ENCODE data around the gene RAPGEF4. TPM values are rescaled to one million over a fixed set of nuclear protein-coding genes. Genes with fewer than 3 reads are reported as not detected.

Gene RAPGEF4
- total RNA-seq, 1 experiment from 2014 or later, result 0.59 TPM

DNA sequence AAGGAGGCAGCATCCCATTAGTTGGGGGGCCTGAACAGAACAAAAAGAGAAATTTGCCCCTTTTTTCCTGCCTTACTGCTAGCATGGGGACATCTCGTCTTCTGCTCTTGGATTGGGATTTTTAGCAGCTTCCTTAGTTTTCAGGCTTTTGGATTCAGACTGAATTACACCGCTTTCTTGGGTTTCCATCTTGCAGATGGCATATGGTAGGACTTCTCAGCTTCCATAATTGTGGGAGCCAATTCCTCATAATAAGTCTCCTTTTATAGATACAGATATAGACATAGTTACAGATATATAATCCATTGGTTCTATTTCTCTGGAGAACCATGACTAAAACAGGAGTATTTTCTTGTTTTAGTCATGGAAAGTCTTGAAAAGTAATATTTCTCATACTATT is 5.2 kb upstream of the RAPGEF4 start:
- ATAC-seq (no peak), DNase-seq (ENCODE audit: low read depth, low spot score) (no peak)
- H3K9me3 ChIP-seq (ENCODE audit: control insufficient read depth in 1 of 2, insufficient read depth in 1 of 2, low read depth in 1 of 2, low read length in 2 of 2), result no peaks in the 10 kb centered on the region
- ChIA-PET CTCF (interaction anchor here (0.6 kb wide), 1 partner anchor 269 kb away, joined by 3 read pairs; no protein-coding TSS in a partner anchor), RAD21 (ENCODE audit: low non-redundant PET in 1 of 2, low total read pairs in 2 of 2, uncharacterized antibody in 2 of 2, unreplicated experiment in 2 of 2) (no interaction called here), POLR2A (no interaction called here)
- BruUV-seq (replicated peaks), result no TSS peak
- no peak for TF ChIP-seq ZFX (IDR thresholded peaks at IDR 0.05)
- no peak for TF ChIP-seq FOSL1 (IDR thresholded peaks at IDR 0.05; ENCODE audit: low read depth)
- TF ChIP-seq ELF1 (IDR thresholded peaks at IDR 0.05; ENCODE audit: borderline replicate concordance, low read depth), result no peak
- TF ChIP-seq EZH2phosphoT487 (IDR thresholded peaks at IDR 0.05; ENCODE audit: borderline replicate concordance), result no peak
- no peak for TF ChIP-seq ZNF274 (IDR thresholded peaks at IDR 0.05; ENCODE audit: low read depth, low read length)
- no peak for TF ChIP-seq YY1 (IDR thresholded peaks at IDR 0.05; ENCODE audit: extremely low read depth, insufficient replicate concordance, low read depth, low read length)
- TF ChIP-seq SP1 (IDR thresholded peaks at IDR 0.05; ENCODE audit: low read depth), result no peak
- no peak for TF ChIP-seq ATF3 (IDR thresholded peaks at IDR 0.05)
- TF ChIP-seq EGR1 (IDR thresholded peaks at IDR 0.05; ENCODE audit: low read depth), result no peak
- TF ChIP-seq ZBTB33 (IDR thresholded peaks at IDR 0.05; ENCODE audit: extremely low read depth, insufficient replicate concordance, low read length), result no peak
- no peak for TF ChIP-seq SIN3A (IDR thresholded peaks at IDR 0.05; ENCODE audit: low read depth)
- TF ChIP-seq POLR2A (IDR thresholded peaks at IDR 0.05; ENCODE audit: borderline replicate concordance, extremely low read depth, insufficient read depth, insufficient read length), result no peak
- TF ChIP-seq RAD21 (IDR thresholded peaks at IDR 0.05; ENCODE audit: low read depth), result no peak
- TF ChIP-seq, protein P1, sequence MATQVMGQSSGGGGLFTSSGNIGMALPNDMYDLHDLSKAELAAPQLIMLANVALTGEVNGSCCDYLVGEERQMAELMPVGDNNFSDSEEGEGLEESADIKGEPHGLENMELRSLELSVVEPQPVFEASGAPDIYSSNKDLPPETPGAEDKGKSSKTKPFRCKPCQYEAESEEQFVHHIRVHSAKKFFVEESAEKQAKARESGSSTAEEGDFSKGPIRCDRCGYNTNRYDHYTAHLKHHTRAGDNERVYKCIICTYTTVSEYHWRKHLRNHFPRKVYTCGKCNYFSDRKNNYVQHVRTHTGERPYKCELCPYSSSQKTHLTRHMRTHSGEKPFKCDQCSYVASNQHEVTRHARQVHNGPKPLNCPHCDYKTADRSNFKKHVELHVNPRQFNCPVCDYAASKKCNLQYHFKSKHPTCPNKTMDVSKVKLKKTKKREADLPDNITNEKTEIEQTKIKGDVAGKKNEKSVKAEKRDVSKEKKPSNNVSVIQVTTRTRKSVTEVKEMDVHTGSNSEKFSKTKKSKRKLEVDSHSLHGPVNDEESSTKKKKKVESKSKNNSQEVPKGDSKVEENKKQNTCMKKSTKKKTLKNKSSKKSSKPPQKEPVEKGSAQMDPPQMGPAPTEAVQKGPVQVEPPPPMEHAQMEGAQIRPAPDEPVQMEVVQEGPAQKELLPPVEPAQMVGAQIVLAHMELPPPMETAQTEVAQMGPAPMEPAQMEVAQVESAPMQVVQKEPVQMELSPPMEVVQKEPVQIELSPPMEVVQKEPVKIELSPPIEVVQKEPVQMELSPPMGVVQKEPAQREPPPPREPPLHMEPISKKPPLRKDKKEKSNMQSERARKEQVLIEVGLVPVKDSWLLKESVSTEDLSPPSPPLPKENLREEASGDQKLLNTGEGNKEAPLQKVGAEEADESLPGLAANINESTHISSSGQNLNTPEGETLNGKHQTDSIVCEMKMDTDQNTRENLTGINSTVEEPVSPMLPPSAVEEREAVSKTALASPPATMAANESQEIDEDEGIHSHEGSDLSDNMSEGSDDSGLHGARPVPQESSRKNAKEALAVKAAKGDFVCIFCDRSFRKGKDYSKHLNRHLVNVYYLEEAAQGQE (IDR thresholded peaks at IDR 0.05; ENCODE audit: low read depth), result no peak
- no peak for TF ChIP-seq JUND (IDR thresholded peaks at IDR 0.05)
- TF ChIP-seq CEBPB (IDR thresholded peaks at IDR 0.05; ENCODE audit: low read depth), result no peak
- TF ChIP-seq CBX3 (IDR thresholded peaks at IDR 0.05; ENCODE audit: low read depth), result no peak
- TF ChIP-seq SRF (IDR thresholded peaks at IDR 0.05; ENCODE audit: low read depth), result no peak
- no peak for TF ChIP-seq TCF7L2 (IDR thresholded peaks at IDR 0.05; ENCODE audit: borderline replicate concordance, extremely low read depth, insufficient read depth, insufficient read length)
- TF ChIP-seq, protein P2, sequence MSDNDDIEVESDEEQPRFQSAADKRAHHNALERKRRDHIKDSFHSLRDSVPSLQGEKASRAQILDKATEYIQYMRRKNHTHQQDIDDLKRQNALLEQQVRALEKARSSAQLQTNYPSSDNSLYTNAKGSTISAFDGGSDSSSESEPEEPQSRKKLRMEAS (IDR thresholded peaks at IDR 0.05), result no peak
- H3K4me2 ChIP-seq (ENCODE audit: low read length), result no peak overlapping the region
- no peak overlapping the region for H3K9ac ChIP-seq (ENCODE audit: low read length)
- H3K4me1 ChIP-seq (ENCODE audit: control insufficient read depth in 1 of 2, insufficient read depth in 2 of 2, low read length in 2 of 2), result no peaks in the 10 kb centered on the region
- H4K20me1 ChIP-seq (ENCODE audit: insufficient read depth), result no peaks in the 10 kb centered on the region
- H3K4me3 ChIP-seq (replicated peaks in 1 of 2; ENCODE audit: low read depth in 1 of 2, low read length in 2 of 2), result no peak overlapping the region
- no peaks in the 10 kb centered on the region for H3K27me3 ChIP-seq (ENCODE audit: insufficient read depth, low read length)
- no peaks in the 10 kb centered on the region for H3K36me3 ChIP-seq (ENCODE audit: control insufficient read depth in 1 of 2, insufficient read depth in 2 of 2, low read length in 2 of 2)
- no peaks in the 10 kb centered on the region for H3K9me2 ChIP-seq (ENCODE audit: insufficient read depth)
- intact Hi-C loops (cut with micrococcal nuclease), result no loop called here
- no peak overlapping the region for H2AFZ ChIP-seq (ENCODE audit: low read depth, low read length, poor library complexity, severe bottlenecking)
- H3K27ac ChIP-seq (ENCODE audit: low read depth, low read length), result no peak overlapping the region
- no peaks in the 10 kb centered on the region for H3K79me2 ChIP-seq (ENCODE audit: insufficient read depth, low read length)
